Lung (tissue), 12 donors: ENCODE measurements around the gene PCCB. TPM values are rescaled to one million over a fixed set of nuclear protein-coding genes. Genes with fewer than 3 reads are reported as not detected.

Experiments used
- ATAC-seq: fragments of 200-7000 bp; cut with Tn5 transposase; one replicate; pipeline ENCODE4 v1.9.1; 2020; ENCODE audit warnings: moderate number of reproducible peaks; ENCODE audit not compliant: insufficient read depth, low FRiP score
- DNase-seq, 3 donors: peaks; one replicate each; pipeline ENCODE4 v3.0.0-alpha.2; 2013 to 2017
- H3K27ac ChIP-seq, 2 donors: one replicate each; pipeline ENCODE4 v1.5.1; 2013; ENCODE audit warnings: mild to moderate bottlenecking in 2 of 2, moderate library complexity in 2 of 2, control low read depth in 1 of 2, inconsistent platforms in 1 of 2, low read depth in 1 of 2, low read length in 1 of 2
- H3K27me3 ChIP-seq, 3 donors: one replicate each; pipeline ENCODE4 v1.5.1; 2013; ENCODE audit warnings: low read length in 2 of 3; ENCODE audit not compliant: control insufficient read depth in 3 of 3, insufficient read depth in 3 of 3
- H3K36me3 ChIP-seq, 4 donors: one replicate each; pipeline ENCODE4 v1.5.1; 2013; ENCODE audit warnings: low read length in 4 of 4, mild to moderate bottlenecking in 1 of 4, moderate library complexity in 1 of 4; ENCODE audit not compliant: control insufficient read depth in 4 of 4, insufficient read depth in 4 of 4
- H3K4me1 ChIP-seq, 5 donors: one replicate each; pipeline ENCODE4 v1.5.1; 2013; ENCODE audit warnings: low read length in 5 of 5, mild to moderate bottlenecking in 2 of 5, moderate library complexity in 1 of 5; ENCODE audit not compliant: control insufficient read depth in 5 of 5, insufficient read depth in 5 of 5
- H3K4me3 ChIP-seq: one replicate; pipeline ENCODE4 v1.5.1; 2013; ENCODE audit warnings: mild to moderate bottlenecking, control low read depth, moderate library complexity
- H3K9ac ChIP-seq, 2 donors: one replicate each; pipeline ENCODE4 v1.5.1; 2013; ENCODE audit warnings: low read length in 2 of 2, control low read depth in 1 of 2; ENCODE audit not compliant: insufficient read depth in 1 of 2
- H3K9me3 ChIP-seq, 4 donors: one replicate each; pipeline ENCODE4 v1.5.1; 2013; ENCODE audit warnings: low read length in 3 of 4, mild to moderate bottlenecking in 1 of 4, moderate library complexity in 1 of 4; ENCODE audit not compliant: control insufficient read depth in 4 of 4, insufficient read depth in 3 of 4
- CTCF ChIP-seq: IDR thresholded peaks from 2 replicates; pipeline ENCODE4 v1.5.1; 2012; ENCODE audit warnings: mild to moderate bottlenecking; ENCODE audit errors: control extremely low read depth, extremely low read depth
- WGBS, 2 donors: extraction: QIAGEN DNeasy Blood & Tissue Kit; methylation state at CpG; one replicate each; pipeline ENCODE4 v1.1.7; 2013; 5-methylcytosine and 5-hydroxymethylcytosine counted together
- polyA plus RNA-seq, 2 donors: library from polyadenylated mRNA; stranded (reverse); fragments of 200-250 nt; gene quantifications; one replicate each; pipeline ENCODE4 v1.2.1, GENCODE V29; 2013
- total RNA-seq, 2 donors: library from RNA; depleted of rRNA in 1 of 2; stranded (reverse); fragments of >200 nt in 1 of 2; gene quantifications; one replicate each; pipeline ENCODE4 v1.2.1, GENCODE V29; 2014 to 2021
- donor health status: control.
- donor health status: control.
- donor health status: Bipolar disorder and iron deficiency.
- donor health status: healthy.
- donor health status: DM: yes; HTN: yes; CAD: no.

Gene PCCB
- total and polyA plus RNA-seq, 4 donors, result 23.0 to 39.9 (median 29.3) TPM

- Histone ChIP-seq H3K27ac (no peak overlapping the region), H3K4me3 (no peak overlapping the region), H3K4me1 (peaks cover 0 to 9% (median 5%) of the 10 kb centered on the region in 5 donors), H3K9me3 (no peaks in the 10 kb centered on the region), H3K9ac (no peak overlapping the region), H3K27me3 (no peaks in the 10 kb centered on the region), H3K36me3 (no peaks in the 10 kb centered on the region)
- ATAC-seq (no peak), DNase-seq (peak in 2 of 3 donors; percentile 2 to 6)
- TF ChIP-seq CTCF, result no peak
- 96 to 97% methylated on average over 3 of the region's 3 CpGs for WGBS, 2 donors
Observed at GRCh38 chr3:136249091-136249490, 1.0 kb upstream of the PCCB start.

DNA sequence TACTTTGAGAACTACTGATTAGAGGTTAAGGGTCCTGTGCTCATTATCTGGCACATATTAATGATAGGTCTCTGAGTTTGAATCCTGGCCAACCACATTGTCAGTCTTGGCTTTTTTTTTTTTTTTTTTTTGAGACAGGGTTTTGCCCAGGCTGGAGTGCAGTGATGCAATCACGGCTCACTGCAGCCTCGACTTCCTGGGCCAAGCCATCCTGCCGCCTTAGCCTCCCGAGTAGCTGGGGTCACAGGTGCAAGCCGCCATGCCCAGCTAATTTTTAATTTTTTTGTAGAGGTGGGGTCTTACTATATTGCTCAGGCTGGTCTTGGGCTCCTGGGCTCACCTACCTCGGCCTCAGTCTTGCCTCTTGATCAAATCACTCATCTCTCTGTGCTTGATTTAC, 547 bp upstream of the PCCB start:
- WGBS, 2 donors, result 41 to 68% methylated on average over 6 of the region's 6 CpGs
- Histone ChIP-seq H3K4me1 (peaks cover 0 to 9% (median 5%) of the 10 kb centered on the region in 5 donors), H3K27me3 (no peaks in the 10 kb centered on the region), H3K9me3 (no peaks in the 10 kb centered on the region), H3K27ac (peak overlapping the region; percentile 17 to 99), H3K4me3 (no peak overlapping the region), H3K36me3 (no peaks in the 10 kb centered on the region), H3K9ac (peak overlapping the region; percentile 1 to 91)
- TF ChIP-seq CTCF, result no peak
- DNase-seq, result no peak
- no peak for ATAC-seq

DNA sequence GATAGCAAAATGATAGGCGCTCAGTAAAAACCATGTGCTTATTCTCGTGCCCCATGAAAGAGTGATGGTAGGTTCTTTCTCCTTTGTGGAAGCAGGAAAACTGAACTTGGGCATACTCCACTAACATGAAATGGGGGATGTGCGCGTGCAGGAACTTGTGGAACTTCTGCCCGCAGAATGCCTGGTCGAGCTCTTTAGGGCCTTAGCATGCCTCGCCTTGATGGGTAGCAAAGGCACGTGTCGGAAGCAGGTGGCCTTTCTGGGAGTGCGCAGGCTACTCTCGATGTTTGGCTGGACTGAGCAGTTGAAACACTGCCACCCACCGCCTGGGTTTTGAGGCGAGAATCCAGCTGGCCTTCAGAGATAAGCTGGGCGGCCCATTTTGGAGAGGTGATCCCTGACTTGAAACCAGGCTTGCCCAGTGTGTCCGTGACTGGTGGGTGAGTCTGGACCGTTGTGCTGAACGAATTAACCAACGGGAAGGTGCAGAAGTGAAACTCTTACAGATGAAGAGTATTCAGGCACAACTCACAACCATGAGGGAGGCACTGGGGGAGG, 842 bp downstream of the PCCB start:
- H3K27me3 ChIP-seq, result no peaks in the 10 kb centered on the region
- peaks cover 0 to 9% (median 5%) of the 10 kb centered on the region in 5 donors for H3K4me1 ChIP-seq
- no peak for TF ChIP-seq CTCF
- H3K4me3 ChIP-seq, result peak overlapping the region; percentile 90
- H3K9me3 ChIP-seq, result no peaks in the 10 kb centered on the region
- ATAC-seq, result peak; percentile 13
- H3K36me3 ChIP-seq, result peaks cover 0 to 1% (median under 1%) of the 10 kb centered on the region in 4 donors
- peak overlapping the region; percentile 71 to 72 for H3K27ac ChIP-seq
- peak overlapping the region; percentile 48 to 87 for H3K9ac ChIP-seq
- peak; percentile 63 to 73 (median 64) for DNase-seq
- WGBS, 2 donors, result 6 to 15% methylated on average over 18 of the region's 18 CpGs

- Histone ChIP-seq H3K4me1 (peaks cover 0 to 9% (median 5%) of the 10 kb centered on the region in 5 donors), H3K4me3 (no peak overlapping the region), H3K9me3 (no peaks in the 10 kb centered on the region), H3K27me3 (no peaks in the 10 kb centered on the region), H3K36me3 (peaks cover 0 to 6% (median 2%) of the 10 kb centered on the region in 4 donors), H3K27ac (peak overlapping the region in 1 of 2 donors; percentile 72), H3K9ac (no peak overlapping the region)
- DNase-seq, result peak in 2 of 3 donors; percentile 2 to 4
- ATAC-seq, result no peak
- 77 to 90% methylated on average over 3 of the region's 3 CpGs for WGBS, 2 donors
- no peak for TF ChIP-seq CTCF
Observed at GRCh38 chr3:136251511-136251910, 1.4 kb downstream of the PCCB start.
